ENCODE measurements around the gene GFOD1.
A peak's percentile ranks its signal among the peaks of the same experiment; 100 is the strongest.
"Not testable (repeated sequence)": the region's sequence is repeated elsewhere in the genome, so short reads cannot be mapped to it uniquely, and the experiment has no call there.

Gene GFOD1

DNA sequence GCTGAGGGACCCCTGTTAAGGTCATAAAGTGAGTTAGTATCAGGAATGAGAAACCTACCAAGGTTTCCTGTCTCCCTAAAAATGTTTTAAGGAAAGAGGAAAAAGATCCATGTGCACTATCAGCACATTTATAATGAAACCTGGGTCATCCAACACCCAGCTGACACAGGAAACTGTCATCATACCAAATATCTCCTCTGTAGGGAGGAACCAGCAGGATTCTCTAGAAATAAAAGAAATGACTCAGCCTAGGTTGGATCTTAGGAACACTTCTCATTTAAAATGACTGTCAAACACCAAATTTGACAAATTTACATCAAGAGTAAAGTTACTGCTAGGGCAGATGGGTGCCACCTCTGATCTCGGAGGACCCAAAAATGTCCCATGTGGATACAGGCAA, 21.7 kb downstream of the GFOD1 start:
- no peak for DNase-seq (ENCODE audit: low read depth)
- TF ChIP-seq CTCF (conservative IDR thresholded peaks at IDR 0.05; ENCODE audit: low read depth, low read length): no peak

GRCh38 chr6:13463941-13464340, 23.5 kb downstream of the GFOD1 start:
- TF ChIP-seq CTCF (conservative IDR thresholded peaks at IDR 0.05; ENCODE audit: low read depth, low read length): no peak
- no peak overlapping the region for H3K4me3 ChIP-seq (ENCODE audit: low read depth, low read length)
- no peak for DNase-seq (ENCODE audit: low read depth)

More for the DNA sequence above, 21.7 kb downstream of the GFOD1 start:
- H3K4me3 ChIP-seq (ENCODE audit: low read depth, low read length): no peak overlapping the region

DNA sequence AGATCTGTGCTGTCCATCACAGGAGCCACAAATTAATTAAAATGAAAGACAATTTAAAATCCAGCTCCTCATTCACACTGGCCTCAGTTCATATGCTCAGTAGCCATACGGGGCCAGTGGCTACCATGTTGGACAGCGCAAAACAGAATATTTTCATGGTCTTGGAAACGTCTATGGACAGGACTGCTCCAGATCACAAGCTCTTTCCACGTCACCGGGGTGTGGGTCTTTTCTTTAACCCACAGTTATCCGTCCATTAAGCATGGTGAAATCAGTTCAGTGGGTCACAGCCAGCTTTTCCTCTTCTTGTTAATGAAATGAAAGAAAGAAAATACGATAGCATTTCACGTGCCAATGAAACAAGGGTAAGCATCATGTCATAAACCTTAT, 24.1 kb downstream of the GFOD1 start:
- no peak for TF ChIP-seq CTCF (conservative IDR thresholded peaks at IDR 0.05; ENCODE audit: low read depth, low read length)
- DNase-seq (ENCODE audit: low read depth): no peak
- no peak overlapping the region for H3K4me3 ChIP-seq (ENCODE audit: low read depth, low read length)

GRCh38 chr6:13462458-13463327, 24.7 kb downstream of the GFOD1 start:
- TF ChIP-seq CTCF (conservative IDR thresholded peaks at IDR 0.05; ENCODE audit: low read depth, low read length): no peak
- no peak for DNase-seq (ENCODE audit: low read depth)
- H3K4me3 ChIP-seq (ENCODE audit: low read depth, low read length): no peak overlapping the region

GRCh38 chr6:13461805-13462204, 25.6 kb downstream of the GFOD1 start:
- H3K4me3 ChIP-seq (ENCODE audit: low read depth, low read length): no peak overlapping the region
- peak; percentile 50 for DNase-seq (ENCODE audit: low read depth)

DNA sequence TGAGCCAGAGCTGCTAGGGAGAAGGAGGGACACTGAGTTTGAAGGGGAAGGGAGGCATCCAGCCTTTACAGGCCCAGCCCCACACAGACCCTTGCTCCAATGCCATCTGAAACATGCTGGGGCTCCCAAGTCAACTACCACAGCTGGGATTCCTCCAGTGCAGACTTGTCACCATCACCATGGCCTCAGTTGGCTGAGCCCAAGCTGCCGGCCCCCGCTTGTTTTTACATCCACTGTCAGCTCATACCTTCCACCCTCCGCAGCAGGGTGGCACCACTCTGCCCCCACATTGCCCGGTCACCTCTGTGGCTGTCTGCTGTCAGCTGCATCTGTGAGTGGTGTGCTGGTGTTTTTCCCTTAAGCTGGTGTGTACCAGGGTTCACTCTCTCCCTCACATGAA, 26.1 kb downstream of the GFOD1 start:
- no peak for TF ChIP-seq CTCF (conservative IDR thresholded peaks at IDR 0.05; ENCODE audit: low read depth, low read length)
- H3K4me3 ChIP-seq (ENCODE audit: low read depth, low read length): no peak overlapping the region
- DNase-seq (ENCODE audit: low read depth): no peak

More at GRCh38 chr6:13461805-13462204, 25.6 kb downstream of the GFOD1 start:
- no peak for TF ChIP-seq CTCF (conservative IDR thresholded peaks at IDR 0.05; ENCODE audit: low read depth, low read length)

GRCh38 chr6:13460289-13460688, 27.1 kb downstream of the GFOD1 start:
- H3K4me3 ChIP-seq (ENCODE audit: low read depth, low read length); DNase-seq (ENCODE audit: low read depth): not testable (repeated sequence)

All from choroid plexus epithelial cell (primary cell).